Vagina (tissue), 2 donors: ENCODE measurements around the gene TPD52L1. TPM values are rescaled to one million over a fixed set of nuclear protein-coding genes. Genes with fewer than 3 reads are reported as not detected.

Experiments
- DNase-seq, 2 donors: peaks; one replicate each; pipeline ENCODE4 v3.0.0-alpha.2; 2017; ENCODE audit errors: extremely low spot score in 2 of 2
- H3K27ac ChIP-seq: fragments of 200-600 bp; sonication (generic); one replicate; pipeline ENCODE4 v1.5.1; 2019
- H3K27me3 ChIP-seq: fragments of 200-600 bp; sonication (generic); one replicate; pipeline ENCODE4 v1.5.1; 2019
- H3K36me3 ChIP-seq, 2 donors: fragments of 200-600 bp; sonication (generic); one replicate each; pipeline ENCODE4 v1.5.1; 2017 to 2019
- H3K4me1 ChIP-seq: fragments of 200-600 bp; sonication (generic); one replicate; pipeline ENCODE4 v1.5.1; 2019
- H3K4me3 ChIP-seq, 2 donors: fragments of 200-600 bp; sonication (generic); 1 replicate in 1 of 2; 2 replicates in 1 of 2; pipeline ENCODE4 v1.5.1; 2016 to 2019
- H3K9me3 ChIP-seq: fragments of 200-600 bp; sonication (generic); one replicate; pipeline ENCODE4 v1.5.1; 2019
- POLR2A ChIP-seq, 2 donors: fragments of 450-650 bp; IDR thresholded peaks; one replicate each; pipeline ENCODE4 v1.6.1; 2017; ENCODE audit warnings: antibody characterized with exemption in 2 of 2, mild to moderate bottlenecking in 2 of 2, moderate library complexity in 2 of 2
- POLR2AphosphoS5 ChIP-seq, 2 donors: sonication (generic); formaldehyde crosslinking; IDR thresholded peaks; one replicate each; pipeline ENCODE4 v1.9.0; 2017; ENCODE audit warnings: antibody characterized with exemption in 2 of 2, mild to moderate bottlenecking in 2 of 2, low read depth in 1 of 2; ENCODE audit not compliant: insufficient read depth in 1 of 2
- intact Hi-C: fragments of 100-400 bp; cut with DNase I; formaldehyde crosslinking; loops from one replicate; pipeline ENCODE4 v1.15.1; 2023
- total RNA-seq: library from RNA; depleted of rRNA; stranded (reverse); fragments of >200 nt; gene quantifications from one replicate; pipeline ENCODE4 v1.2.3, GENCODE V29; 2016
- TF ChIP-seq, protein P1 (sequence below), 3 experiments: fragments of 450-650 bp in 2 of 3; fragments of 200-600 bp in 1 of 3; sonication (generic) in 1 of 3; IDR thresholded peaks; one replicate each; pipeline ENCODE4 v1.5.1; 2017 to 2019; ENCODE audit warnings: antibody characterized with exemption in 3 of 3, mild to moderate bottlenecking in 2 of 3, moderate library complexity in 2 of 3

TPD52L1 gene
- total RNA-seq, 1 donor from 2014 or later: 85.0 TPM

GRCh38 chr6:125285353-125285752 lies 131.8 kb downstream of the TPD52L1 start:
- intact Hi-C loops: no loop called here
- Histone ChIP-seq H3K9me3 (no peaks in the 10 kb centered on the region), H3K36me3 (peaks cover 0 to 26% of the 10 kb centered on the region in 2 donors), H3K27me3 (no peaks in the 10 kb centered on the region), H3K4me3 (no peak overlapping the region), H3K4me1 (no peaks in the 10 kb centered on the region), H3K27ac (no peak overlapping the region)
- no peak for DNase-seq
- TF ChIP-seq POLR2A (IDR thresholded peaks at IDR 0.05): no peak
- no peak for TF ChIP-seq POLR2AphosphoS5 (IDR thresholded peaks at IDR 0.05; ENCODE audit: insufficient read depth in 1 of 2, low read depth in 1 of 2)
- TF ChIP-seq, protein P1, sequence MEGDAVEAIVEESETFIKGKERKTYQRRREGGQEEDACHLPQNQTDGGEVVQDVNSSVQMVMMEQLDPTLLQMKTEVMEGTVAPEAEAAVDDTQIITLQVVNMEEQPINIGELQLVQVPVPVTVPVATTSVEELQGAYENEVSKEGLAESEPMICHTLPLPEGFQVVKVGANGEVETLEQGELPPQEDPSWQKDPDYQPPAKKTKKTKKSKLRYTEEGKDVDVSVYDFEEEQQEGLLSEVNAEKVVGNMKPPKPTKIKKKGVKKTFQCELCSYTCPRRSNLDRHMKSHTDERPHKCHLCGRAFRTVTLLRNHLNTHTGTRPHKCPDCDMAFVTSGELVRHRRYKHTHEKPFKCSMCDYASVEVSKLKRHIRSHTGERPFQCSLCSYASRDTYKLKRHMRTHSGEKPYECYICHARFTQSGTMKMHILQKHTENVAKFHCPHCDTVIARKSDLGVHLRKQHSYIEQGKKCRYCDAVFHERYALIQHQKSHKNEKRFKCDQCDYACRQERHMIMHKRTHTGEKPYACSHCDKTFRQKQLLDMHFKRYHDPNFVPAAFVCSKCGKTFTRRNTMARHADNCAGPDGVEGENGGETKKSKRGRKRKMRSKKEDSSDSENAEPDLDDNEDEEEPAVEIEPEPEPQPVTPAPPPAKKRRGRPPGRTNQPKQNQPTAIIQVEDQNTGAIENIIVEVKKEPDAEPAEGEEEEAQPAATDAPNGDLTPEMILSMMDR (IDR thresholded peaks at IDR 0.05): no peak

DNA sequence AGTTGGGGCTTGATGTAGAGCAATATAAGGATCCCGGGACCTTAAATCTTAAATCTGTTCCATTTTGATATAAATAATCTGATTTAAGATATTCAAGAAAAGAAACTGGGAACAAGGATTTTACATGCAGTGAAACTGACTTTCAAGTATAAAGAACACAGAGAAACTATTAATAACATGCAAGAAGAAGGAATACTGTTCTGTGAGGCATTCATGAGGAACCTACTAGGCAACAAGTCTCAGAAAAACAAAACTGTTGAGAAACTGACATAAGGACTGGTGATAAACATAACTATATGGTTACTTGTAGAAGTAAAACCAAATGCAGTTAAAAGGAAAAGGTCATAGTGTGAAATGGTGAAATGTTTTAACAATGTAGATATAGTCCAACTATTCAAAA lies 132.4 kb downstream of the TPD52L1 start:
- Histone ChIP-seq H3K9me3 (no peaks in the 10 kb centered on the region), H3K4me1 (no peaks in the 10 kb centered on the region), H3K27me3 (no peaks in the 10 kb centered on the region), H3K4me3 (no peak overlapping the region), H3K27ac (no peak overlapping the region), H3K36me3 (peaks cover 0 to 26% of the 10 kb centered on the region in 2 donors)
- TF ChIP-seq, protein P1 (IDR thresholded peaks at IDR 0.05): no peak
- no peak for TF ChIP-seq POLR2A (IDR thresholded peaks at IDR 0.05)
- no peak for TF ChIP-seq POLR2AphosphoS5 (IDR thresholded peaks at IDR 0.05; ENCODE audit: insufficient read depth in 1 of 2, low read depth in 1 of 2)
- intact Hi-C loops: no loop called here
- no peak for DNase-seq

DNA sequence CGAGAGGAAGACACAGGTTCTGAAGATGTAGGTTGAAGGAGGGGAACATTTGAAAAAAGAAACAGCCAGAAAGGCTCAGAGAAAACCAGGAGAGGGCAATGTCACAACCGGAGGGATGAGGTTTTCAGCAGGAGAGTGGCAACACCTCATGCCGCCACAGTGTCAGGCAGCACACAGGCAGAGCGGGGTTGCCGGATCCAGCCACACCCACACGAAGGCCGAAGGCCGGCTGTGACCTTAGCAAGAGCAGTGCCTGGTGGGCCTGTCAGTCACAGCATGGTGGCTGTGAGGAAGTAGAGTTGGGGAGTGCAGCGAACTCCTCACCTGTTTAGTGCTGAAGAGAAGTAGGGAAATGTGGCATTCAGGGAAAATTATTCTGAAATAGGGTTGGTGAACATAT lies 134.1 kb downstream of the TPD52L1 start:
- peaks cover 0 to 29% of the 10 kb centered on the region in 2 donors for H3K36me3 ChIP-seq
- no peak for TF ChIP-seq POLR2AphosphoS5 (IDR thresholded peaks at IDR 0.05; ENCODE audit: insufficient read depth in 1 of 2, low read depth in 1 of 2)
- no peak overlapping the region for H3K4me3 ChIP-seq
- no peak for DNase-seq
- no peak overlapping the region for H3K27ac ChIP-seq
- H3K4me1 ChIP-seq: no peaks in the 10 kb centered on the region
- intact Hi-C loops: no loop called here
- no peaks in the 10 kb centered on the region for H3K9me3 ChIP-seq
- H3K27me3 ChIP-seq: no peaks in the 10 kb centered on the region

- Histone ChIP-seq H3K27ac (no peak overlapping the region), H3K36me3 (peaks cover 0 to 33% of the 10 kb centered on the region in 2 donors), H3K4me3 (no peak overlapping the region), H3K9me3 (no peaks in the 10 kb centered on the region), H3K4me1 (peaks cover 24% of the 10 kb centered on the region), H3K27me3 (no peaks in the 10 kb centered on the region)
- no peak for DNase-seq
- TF ChIP-seq POLR2AphosphoS5 (IDR thresholded peaks at IDR 0.05; ENCODE audit: insufficient read depth in 1 of 2, low read depth in 1 of 2) (no peak), POLR2A (IDR thresholded peaks at IDR 0.05) (no peak)
- TF ChIP-seq, protein P1 (IDR thresholded peaks at IDR 0.05): no peak
- intact Hi-C loops: no loop called here
Measured at GRCh38 chr6:125293587-125293986, 140.0 kb downstream of the TPD52L1 start.

- no peak for TF ChIP-seq POLR2AphosphoS5 (IDR thresholded peaks at IDR 0.05; ENCODE audit: insufficient read depth in 1 of 2, low read depth in 1 of 2)
- TF ChIP-seq, protein P1 (IDR thresholded peaks at IDR 0.05): no peak
- no peak for TF ChIP-seq POLR2A (IDR thresholded peaks at IDR 0.05)
- peaks cover 27% of the 10 kb centered on the region for H3K4me1 ChIP-seq
- DNase-seq: no peak
- H3K27me3 ChIP-seq: no peaks in the 10 kb centered on the region
- no peak overlapping the region for H3K27ac ChIP-seq
- intact Hi-C loops: no loop called here
- no peak overlapping the region for H3K4me3 ChIP-seq
- H3K36me3 ChIP-seq: peaks cover 0 to 34% of the 10 kb centered on the region in 2 donors
- no peaks in the 10 kb centered on the region for H3K9me3 ChIP-seq
Measured at GRCh38 chr6:125294036-125294435, 140.5 kb downstream of the TPD52L1 start.
